HepG2 (cell line): ENCODE data around the gene ATG2B. TPM values are rescaled to one million over a fixed set of nuclear protein-coding genes. Genes with fewer than 3 reads are reported as not detected.

Experiments used
- BRD4 ChIP-seq: sonication (generic); formaldehyde crosslinking; IDR thresholded peaks from 2 replicates; pipeline ENCODE4 v1.4.0; 2020; ENCODE audit warnings: missing genetic modification reagents
- CREM ChIP-seq, 2 experiments: sonication (generic) in 1 of 2; formaldehyde crosslinking in 1 of 2; IDR thresholded peaks; 2 replicates each; pipeline versions ENCODE4 v1.4.0 to v1.6.1; 2016 to 2020; ENCODE audit warnings: antibody characterized with exemption in 1 of 2, mild to moderate bottlenecking in 1 of 2, missing genetic modification reagents in 1 of 2
- EEA1 ChIP-seq: sonication (generic); formaldehyde crosslinking; IDR thresholded peaks from 2 replicates; pipeline ENCODE4 v1.5.1; 2020; ENCODE audit warnings: mild to moderate bottlenecking, missing genetic modification reagents, borderline replicate concordance
- FOXJ3 ChIP-seq: sonication (generic); formaldehyde crosslinking; IDR thresholded peaks from 2 replicates; pipeline ENCODE4 v1.4.0; 2020; ENCODE audit warnings: missing genetic modification reagents, mild to moderate bottlenecking, borderline replicate concordance
- GATA4 ChIP-seq: sonication (generic); IDR thresholded peaks from 2 replicates; pipeline ENCODE4 v1.6.1; 2016; ENCODE audit warnings: antibody characterized with exemption, low read depth, borderline replicate concordance
- HCFC1 ChIP-seq: fragments of 150-350 bp; IDR thresholded peaks from 2 replicates; pipeline ENCODE4 v1.6.1; 2014; ENCODE audit warnings: low read depth, low read length
- HES4 ChIP-seq: sonication (generic); formaldehyde crosslinking; IDR thresholded peaks from 2 replicates; pipeline ENCODE4 v1.9.0; 2021; ENCODE audit warnings: mild to moderate bottlenecking, missing genetic modification reagents, borderline replicate concordance
- KAT2B ChIP-seq: fragments of 150-350 bp; IDR thresholded peaks from 2 replicates; pipeline ENCODE4 v1.6.1; 2014; ENCODE audit warnings: low read depth, low read length, borderline replicate concordance
- KDM1A ChIP-seq: IDR thresholded peaks from 2 replicates; pipeline ENCODE4 v1.6.1; 2016; ENCODE audit warnings: missing compliant biosample characterization
- KLF16 ChIP-seq, 2 experiments: sonication (generic) in 1 of 2; formaldehyde crosslinking in 1 of 2; IDR thresholded peaks; 2 replicates each; pipeline versions ENCODE4 v1.6.1 to v1.8.0; 2016 to 2023; ENCODE audit warnings: missing genetic modification reagents in 2 of 2, missing compliant biosample characterization in 1 of 2
- KLF9 ChIP-seq: IDR thresholded peaks from 2 replicates; pipeline ENCODE4 v1.6.1; 2016; ENCODE audit warnings: low read depth
- MAFF ChIP-seq: IDR thresholded peaks from 2 replicates; pipeline ENCODE4 v1.6.1; 2011; ENCODE audit warnings: low read depth, low read length, improper control_type of control experiment
- NCOA1 ChIP-seq: sonication (generic); formaldehyde crosslinking; IDR thresholded peaks from 2 replicates; pipeline ENCODE4 v1.9.0; 2021; ENCODE audit warnings: missing genetic modification reagents
- NFATC3 ChIP-seq: sonication (generic); formaldehyde crosslinking; IDR thresholded peaks from 2 replicates; pipeline ENCODE4 v1.5.1; 2020; ENCODE audit warnings: mild to moderate bottlenecking, missing genetic modification reagents
- NFKBIZ ChIP-seq: IDR thresholded peaks from 2 replicates; pipeline ENCODE4 v1.6.1; 2018; ENCODE audit warnings: missing genetic modification reagents, missing compliant biosample characterization
- TCF12 ChIP-seq, 2 experiments: fragments of 450-650 bp in 1 of 2; sonication (generic) in 1 of 2; formaldehyde crosslinking in 1 of 2; IDR thresholded peaks; 2 replicates each; pipeline versions ENCODE4 v1.6.1 to v1.8.0; 2017 to 2022; ENCODE audit warnings: antibody characterized with exemption in 1 of 2, mild to moderate bottlenecking in 1 of 2, missing genetic modification reagents in 1 of 2, moderate library complexity in 1 of 2
- ZNF205 ChIP-seq: IDR thresholded peaks from 2 replicates; pipeline ENCODE4 v1.6.1; 2018; ENCODE audit warnings: missing biosample characterization, missing genetic modification reagents
- ZNF326 ChIP-seq: sonication (generic); formaldehyde crosslinking; IDR thresholded peaks from 2 replicates; pipeline ENCODE4 v1.4.0; 2020; ENCODE audit warnings: missing genetic modification reagents, borderline replicate concordance
- ZNF530 ChIP-seq: sonication (generic); formaldehyde crosslinking; IDR thresholded peaks from 2 replicates; pipeline ENCODE4 v1.5.0; 2020; ENCODE audit warnings: low read depth, mild to moderate bottlenecking, missing genetic modification reagents
- ZNF546 ChIP-seq: sonication (generic); formaldehyde crosslinking; conservative IDR thresholded peaks from 2 replicates; pipeline ENCODE4 v1.8.1; 2023; ENCODE audit warnings: mild to moderate bottlenecking, missing genetic modification reagents
- ZNF562 ChIP-seq: sonication (generic); formaldehyde crosslinking; IDR thresholded peaks from 2 replicates; pipeline ENCODE4 v1.8.0; 2022; ENCODE audit warnings: missing genetic modification reagents, borderline replicate concordance
- ZNF737 ChIP-seq: sonication (generic); formaldehyde crosslinking; IDR thresholded peaks from 2 replicates; pipeline ENCODE4 v1.5.0; 2020; ENCODE audit warnings: missing genetic modification reagents, mild to moderate bottlenecking, borderline replicate concordance
- ZSCAN20 ChIP-seq: sonication (generic); formaldehyde crosslinking; IDR thresholded peaks from 2 replicates; pipeline ENCODE4 v1.4.0; 2020; ENCODE audit warnings: missing genetic modification reagents, mild to moderate bottlenecking, borderline replicate concordance
- polyA plus RNA-seq, 8 experiments: library from polyadenylated mRNA; depleted of rRNA in 3 of 8; stranded (reverse) in 7 of 8; unstranded in 1 of 8; fragments of >200 nt; fragmentation: Illumina TruSeq in 4 of 8; extraction: Trizol in 4 of 8; gene quantifications; 2 replicates each; pipeline versions ENCODE4 v1.2.1 to v1.2.3, GENCODE V29; 2011 to 2016; ENCODE audit warnings: low read depth in 4 of 8, missing spikeins in 1 of 8, mixed read lengths in 1 of 8; ENCODE audit not compliant: insufficient read depth in 1 of 8
- total RNA-seq, 5 experiments: library from RNA; depleted of rRNA; stranded (reverse); fragments of >200 nt; fragmentation: Illumina TruSeq; extraction: Trizol; gene quantifications; 2 replicates each; pipeline ENCODE4 v1.2.3, GENCODE V29; 2016; ENCODE audit warnings: low read depth in 1 of 5
- TF ChIP-seq, protein P1 (sequence below): sonication (generic); formaldehyde crosslinking; conservative IDR thresholded peaks from 2 replicates; pipeline ENCODE4 v1.5.0; 2020; ENCODE audit warnings: missing genetic modification reagents
- TF ChIP-seq, protein P2 (sequence below): sonication (generic); formaldehyde crosslinking; IDR thresholded peaks from 2 replicates; pipeline ENCODE4 v1.5.1; 2020; ENCODE audit warnings: mild to moderate bottlenecking, missing genetic modification reagents, moderate library complexity

The ATG2B gene
- total and polyA plus RNA-seq, 2 of the 13 experiments (the other 11 are each of a cell fraction or from before 2014, with no cell fraction given), result 7.4 to 7.5 TPM

DNA sequence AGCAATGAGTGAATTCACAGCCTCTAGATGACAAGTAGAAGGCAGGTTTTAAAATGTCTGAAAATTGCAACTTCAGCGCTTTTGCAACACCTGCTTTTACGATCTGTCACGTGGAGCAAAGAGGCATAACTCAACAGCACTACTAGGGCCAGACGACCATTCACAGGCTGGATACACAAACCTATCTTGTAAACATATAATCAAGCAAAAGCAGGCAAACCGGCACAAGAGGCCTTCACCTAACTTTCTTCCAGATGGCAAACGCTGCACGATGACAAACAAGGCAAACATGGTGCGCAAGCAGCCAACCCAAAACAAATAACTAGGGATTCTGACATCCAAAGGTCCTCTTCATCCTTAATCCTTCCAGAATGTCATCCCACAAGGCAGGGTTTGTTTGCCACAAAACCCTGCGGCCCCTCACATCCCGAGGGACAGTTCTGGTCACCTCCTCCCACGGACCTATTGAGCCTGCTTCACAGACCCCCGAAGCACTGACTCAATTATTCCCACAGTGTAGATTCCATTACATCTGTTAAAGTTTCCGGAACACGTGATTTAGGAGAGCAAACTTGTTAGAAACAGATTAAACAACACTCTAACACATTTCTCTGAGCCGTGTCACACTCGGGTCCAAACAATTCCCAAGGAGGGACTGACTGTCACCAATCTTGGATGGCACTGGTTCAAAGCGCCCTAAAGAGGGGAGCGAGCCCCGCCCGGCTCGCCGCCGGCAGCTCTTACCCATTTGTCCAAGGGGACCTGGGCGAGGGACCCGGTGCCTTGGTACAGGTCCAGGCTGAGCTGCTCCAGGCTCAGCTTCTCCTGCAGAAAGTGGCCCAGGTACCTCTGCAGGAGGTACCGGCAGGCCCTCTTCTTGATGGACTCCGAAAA is 823 bp downstream of the ATG2B start (continued):
- TF ChIP-seq, protein P1, sequence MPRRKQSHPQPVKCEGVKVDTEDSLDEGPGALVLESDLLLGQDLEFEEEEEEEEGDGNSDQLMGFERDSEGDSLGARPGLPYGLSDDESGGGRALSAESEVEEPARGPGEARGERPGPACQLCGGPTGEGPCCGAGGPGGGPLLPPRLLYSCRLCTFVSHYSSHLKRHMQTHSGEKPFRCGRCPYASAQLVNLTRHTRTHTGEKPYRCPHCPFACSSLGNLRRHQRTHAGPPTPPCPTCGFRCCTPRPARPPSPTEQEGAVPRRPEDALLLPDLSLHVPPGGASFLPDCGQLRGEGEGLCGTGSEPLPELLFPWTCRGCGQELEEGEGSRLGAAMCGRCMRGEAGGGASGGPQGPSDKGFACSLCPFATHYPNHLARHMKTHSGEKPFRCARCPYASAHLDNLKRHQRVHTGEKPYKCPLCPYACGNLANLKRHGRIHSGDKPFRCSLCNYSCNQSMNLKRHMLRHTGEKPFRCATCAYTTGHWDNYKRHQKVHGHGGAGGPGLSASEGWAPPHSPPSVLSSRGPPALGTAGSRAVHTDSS (CRISPR knock-in tag), result no peak
- TF ChIP-seq ZNF562 (CRISPR knock-in tag) (no peak), ZSCAN20 (CRISPR knock-in tag) (no peak), NFATC3 (CRISPR knock-in tag) (no peak), KLF9 (no peak), ZNF546 (no peak), ZNF737 (no peak), GATA4 (no peak), KDM1A (CRISPR knock-in tag) (no peak), MAFF (peak; percentile 100), BRD4 (CRISPR knock-in tag) (no peak), NCOA1 (CRISPR knock-in tag) (no peak), ZNF205 (CRISPR knock-in tag) (no peak), ZNF326 (no peak), ZNF530 (CRISPR knock-in tag) (no peak), CREM (IDR thresholded peaks at IDR 0.05) (no peak; the same call in 1 of the 2 replicates), CREM (CRISPR knock-in tag; IDR thresholded peaks at IDR 0.05) (no peak), HES4 (no peak), EEA1 (CRISPR knock-in tag) (no peak), FOXJ3 (CRISPR knock-in tag) (no peak), KLF16 (CRISPR knock-in tag; IDR thresholded peaks at IDR 0.05) (peak in 1 of 2 experiments; percentile 46; a peak in 1 of 4 replicates), HCFC1 (no peak), TCF12 (IDR thresholded peaks at IDR 0.05) (no peak), TCF12 (CRISPR knock-in tag; IDR thresholded peaks at IDR 0.05) (no peak), NFKBIZ (CRISPR knock-in tag) (no peak), KAT2B (no peak)
- TF ChIP-seq, protein P2, sequence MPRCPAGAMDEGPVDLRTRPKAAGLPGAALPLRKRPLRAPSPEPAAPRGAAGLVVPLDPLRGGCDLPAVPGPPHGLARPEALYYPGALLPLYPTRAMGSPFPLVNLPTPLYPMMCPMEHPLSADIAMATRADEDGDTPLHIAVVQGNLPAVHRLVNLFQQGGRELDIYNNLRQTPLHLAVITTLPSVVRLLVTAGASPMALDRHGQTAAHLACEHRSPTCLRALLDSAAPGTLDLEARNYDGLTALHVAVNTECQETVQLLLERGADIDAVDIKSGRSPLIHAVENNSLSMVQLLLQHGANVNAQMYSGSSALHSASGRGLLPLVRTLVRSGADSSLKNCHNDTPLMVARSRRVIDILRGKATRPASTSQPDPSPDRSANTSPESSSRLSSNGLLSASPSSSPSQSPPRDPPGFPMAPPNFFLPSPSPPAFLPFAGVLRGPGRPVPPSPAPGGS (CRISPR knock-in tag), result peak; percentile 22; the same call in 1 of the 2 replicates
